Measurements from ENCODE around the gene GALNT12. TPM values are rescaled to one million over a fixed set of nuclear protein-coding genes. Genes with fewer than 3 reads are reported as not detected.

GALNT12 gene
- total RNA-seq, 1 donor from 2014 or later, result 46.5 TPM

DNA sequence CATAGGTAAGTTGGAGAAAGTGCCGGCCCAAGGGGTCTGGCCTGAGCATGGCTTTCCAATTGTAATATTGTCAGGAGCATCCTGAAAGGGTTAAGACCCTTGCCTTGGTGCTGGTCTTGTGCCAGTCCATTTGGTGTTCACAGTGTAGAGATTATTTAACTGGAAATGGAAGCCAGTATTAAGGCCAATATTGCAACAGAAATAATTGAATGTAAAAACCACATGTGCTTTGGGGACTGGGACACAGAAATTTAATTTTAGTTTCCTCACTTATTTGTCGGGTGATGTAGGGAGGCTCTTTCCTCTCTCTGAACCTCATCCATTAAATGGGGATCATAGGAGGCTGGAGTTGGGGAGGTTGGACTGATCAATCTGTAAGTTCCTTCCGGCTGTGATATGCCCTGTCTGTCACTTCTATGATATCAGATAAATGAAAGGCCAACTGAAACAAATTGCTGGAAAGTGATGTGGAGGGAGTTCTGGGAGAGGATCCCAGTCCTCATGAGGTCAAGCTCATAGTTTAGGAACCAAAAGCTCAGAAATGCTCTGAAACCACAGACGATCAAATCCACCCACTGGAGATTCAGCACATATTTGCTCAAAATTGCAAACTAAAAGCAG lies 81.4 kb downstream of the GALNT12 start:
- Mint-ChIP-seq H3K9me3 (no peaks in the 10 kb centered on the region), H3K4me1 (peaks cover 9% of the 10 kb centered on the region), H3K27ac (no peak overlapping the region), H3K27me3 (ENCODE audit: insufficient read depth, low read depth) (peaks cover 7% of the 10 kb centered on the region), H3K36me3 (no peaks in the 10 kb centered on the region), H3K4me3 (no peak overlapping the region)
- Histone ChIP-seq H4K20me1 (ENCODE audit: low read depth) (no peaks in the 10 kb centered on the region), H2AFZ (replicated peaks) (no peak overlapping the region), H3K9me3 (ENCODE audit: low read depth) (no peaks in the 10 kb centered on the region), H3K27ac (no peak overlapping the region), H3K79me2 (ENCODE audit: low read depth) (no peaks in the 10 kb centered on the region), H3K4me3 (no peak overlapping the region), H3K4me2 (no peak overlapping the region), H3K9ac (no peak overlapping the region), H3K27me3 (no peaks in the 10 kb centered on the region), H3F3A (ENCODE audit: low read depth) (no peaks in the 10 kb centered on the region), H3K36me3 (no peaks in the 10 kb centered on the region), H3K4me1 (no peaks in the 10 kb centered on the region)
- DNase-seq (ENCODE audit: low spot score), result no peak
- TF ChIP-seq, protein P1, sequence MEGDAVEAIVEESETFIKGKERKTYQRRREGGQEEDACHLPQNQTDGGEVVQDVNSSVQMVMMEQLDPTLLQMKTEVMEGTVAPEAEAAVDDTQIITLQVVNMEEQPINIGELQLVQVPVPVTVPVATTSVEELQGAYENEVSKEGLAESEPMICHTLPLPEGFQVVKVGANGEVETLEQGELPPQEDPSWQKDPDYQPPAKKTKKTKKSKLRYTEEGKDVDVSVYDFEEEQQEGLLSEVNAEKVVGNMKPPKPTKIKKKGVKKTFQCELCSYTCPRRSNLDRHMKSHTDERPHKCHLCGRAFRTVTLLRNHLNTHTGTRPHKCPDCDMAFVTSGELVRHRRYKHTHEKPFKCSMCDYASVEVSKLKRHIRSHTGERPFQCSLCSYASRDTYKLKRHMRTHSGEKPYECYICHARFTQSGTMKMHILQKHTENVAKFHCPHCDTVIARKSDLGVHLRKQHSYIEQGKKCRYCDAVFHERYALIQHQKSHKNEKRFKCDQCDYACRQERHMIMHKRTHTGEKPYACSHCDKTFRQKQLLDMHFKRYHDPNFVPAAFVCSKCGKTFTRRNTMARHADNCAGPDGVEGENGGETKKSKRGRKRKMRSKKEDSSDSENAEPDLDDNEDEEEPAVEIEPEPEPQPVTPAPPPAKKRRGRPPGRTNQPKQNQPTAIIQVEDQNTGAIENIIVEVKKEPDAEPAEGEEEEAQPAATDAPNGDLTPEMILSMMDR (IDR thresholded peaks at IDR 0.05), result no peak
- TF ChIP-seq EZH2 (IDR thresholded peaks at IDR 0.05) (no peak), EZH2phosphoT487 (IDR thresholded peaks at IDR 0.05) (no peak)

DNA sequence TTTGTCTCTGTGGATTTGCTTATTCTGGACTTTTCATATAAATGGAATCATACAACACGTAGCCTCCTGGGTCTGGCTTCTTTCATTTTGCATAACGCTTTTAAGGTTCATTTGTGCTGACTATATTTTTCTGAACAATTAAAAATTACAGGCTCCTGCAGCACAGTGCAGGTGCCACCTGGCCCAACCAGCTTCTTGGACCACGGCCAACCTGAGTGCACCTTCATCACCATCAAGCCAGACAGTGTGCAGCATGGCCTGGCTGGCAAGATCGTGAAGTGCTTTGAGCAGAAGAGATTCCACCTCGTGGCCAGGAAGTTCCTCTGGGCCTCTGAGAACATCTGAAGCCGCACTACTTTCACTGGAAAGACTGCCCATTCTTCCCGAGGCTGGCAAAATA lies 82.8 kb downstream of the GALNT12 start:
- no peaks in the 10 kb centered on the region for H3F3A ChIP-seq (ENCODE audit: low read depth)
- H3K4me2 ChIP-seq, result no peak overlapping the region
- no peaks in the 10 kb centered on the region for H3K9me3 ChIP-seq (ENCODE audit: low read depth)
- no peaks in the 10 kb centered on the region for H3K27me3 ChIP-seq
- H3K27me3 Mint-ChIP-seq (ENCODE audit: insufficient read depth, low read depth), result peaks cover 7% of the 10 kb centered on the region
- H3K9ac ChIP-seq, result no peak overlapping the region
- no peak overlapping the region for H2AFZ ChIP-seq (replicated peaks)
- TF ChIP-seq EZH2 (IDR thresholded peaks at IDR 0.05) (no peak), EZH2phosphoT487 (IDR thresholded peaks at IDR 0.05) (no peak)
- TF ChIP-seq, protein P1 (IDR thresholded peaks at IDR 0.05), result no peak
- no peaks in the 10 kb centered on the region for H3K36me3 Mint-ChIP-seq
- H3K79me2 ChIP-seq (ENCODE audit: low read depth), result no peaks in the 10 kb centered on the region
- H3K27ac ChIP-seq, result no peak overlapping the region
- H3K36me3 ChIP-seq, result no peaks in the 10 kb centered on the region
- H4K20me1 ChIP-seq (ENCODE audit: low read depth), result no peaks in the 10 kb centered on the region
- H3K9me3 Mint-ChIP-seq, result no peaks in the 10 kb centered on the region
- DNase-seq (ENCODE audit: low spot score), result no peak
- no peaks in the 10 kb centered on the region for H3K4me1 ChIP-seq
- H3K4me3 Mint-ChIP-seq, result no peak overlapping the region
- peaks cover 9% of the 10 kb centered on the region for H3K4me1 Mint-ChIP-seq
- no peak overlapping the region for H3K27ac Mint-ChIP-seq
- no peak overlapping the region for H3K4me3 ChIP-seq

DNA sequence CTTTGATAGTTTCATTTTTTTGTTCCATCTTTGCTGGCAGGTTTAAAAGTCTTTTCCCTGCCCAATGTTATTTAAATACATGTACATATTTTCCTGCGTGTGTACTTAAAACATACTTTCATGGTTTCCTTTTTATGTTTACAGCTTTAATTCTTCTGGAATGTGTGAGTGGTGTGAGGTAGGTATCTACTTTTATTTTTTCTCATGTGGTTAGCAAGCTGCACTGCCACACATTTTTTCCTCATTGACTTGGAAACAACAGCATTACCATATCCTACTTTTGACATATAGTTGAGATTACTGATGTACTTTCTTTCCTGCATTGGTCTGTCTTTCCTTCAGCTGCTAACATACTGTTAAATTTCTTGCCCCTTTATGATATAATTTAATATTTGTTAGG lies 84.8 kb downstream of the GALNT12 start:
- Histone ChIP-seq H3K9ac (no peak overlapping the region), H3K4me3 (no peak overlapping the region), H3K4me2 (no peak overlapping the region), H3K36me3 (no peaks in the 10 kb centered on the region), H3K9me3 (ENCODE audit: low read depth) (no peaks in the 10 kb centered on the region), H3K4me1 (no peaks in the 10 kb centered on the region), H3K27me3 (no peaks in the 10 kb centered on the region), H3K27ac (no peak overlapping the region), H2AFZ (replicated peaks) (no peak overlapping the region), H3F3A (ENCODE audit: low read depth) (no peaks in the 10 kb centered on the region), H4K20me1 (ENCODE audit: low read depth) (no peaks in the 10 kb centered on the region), H3K79me2 (ENCODE audit: low read depth) (no peaks in the 10 kb centered on the region)
- no peaks in the 10 kb centered on the region for H3K36me3 Mint-ChIP-seq
- no peak for DNase-seq (ENCODE audit: low spot score)
- no peak overlapping the region for H3K27ac Mint-ChIP-seq
- peaks cover 7% of the 10 kb centered on the region for H3K9me3 Mint-ChIP-seq
- peaks cover under 1% of the 10 kb centered on the region for H3K4me1 Mint-ChIP-seq
- TF ChIP-seq, protein P1 (IDR thresholded peaks at IDR 0.05), result no peak
- TF ChIP-seq EZH2 (IDR thresholded peaks at IDR 0.05), result no peak
- TF ChIP-seq EZH2phosphoT487 (IDR thresholded peaks at IDR 0.05), result no peak
- no peak overlapping the region for H3K4me3 Mint-ChIP-seq
- peaks cover 7% of the 10 kb centered on the region for H3K27me3 Mint-ChIP-seq (ENCODE audit: insufficient read depth, low read depth)

All from neural progenitor cell (in vitro differentiated cells).